ENCODE results near the gene TRMT10B.

- TF ChIP-seq CTCF (IDR thresholded peaks at IDR 0.05; ENCODE audit: low read depth, low read length) (no peak), MAX (IDR thresholded peaks at IDR 0.05; ENCODE audit: low read depth, low read length) (no peak; the same call in 1 of the 2 replicates), POLR2A (IDR thresholded peaks at IDR 0.05; ENCODE audit: extremely low read depth, insufficient read length) (peak; percentile 77), MYC (IDR thresholded peaks at IDR 0.05; ENCODE audit: low read depth, low read length) (0 out of 2 replicates have a peak, but pooled peaks have one; percentile 44)
These were observed 31.2 kb downstream of the TRMT10B start, which contains the start of gene EXOSC3 for GRCh38 chr9:37784616-37785483.

All from NB4 (cell line).